ENCODE data around the gene TMEM108. TPM values are rescaled to one million over a fixed set of nuclear protein-coding genes. Genes with fewer than 3 reads are reported as not detected.

The TMEM108 gene
- total RNA-seq, 1 experiment from 2014 or later, result not detected

DNA sequence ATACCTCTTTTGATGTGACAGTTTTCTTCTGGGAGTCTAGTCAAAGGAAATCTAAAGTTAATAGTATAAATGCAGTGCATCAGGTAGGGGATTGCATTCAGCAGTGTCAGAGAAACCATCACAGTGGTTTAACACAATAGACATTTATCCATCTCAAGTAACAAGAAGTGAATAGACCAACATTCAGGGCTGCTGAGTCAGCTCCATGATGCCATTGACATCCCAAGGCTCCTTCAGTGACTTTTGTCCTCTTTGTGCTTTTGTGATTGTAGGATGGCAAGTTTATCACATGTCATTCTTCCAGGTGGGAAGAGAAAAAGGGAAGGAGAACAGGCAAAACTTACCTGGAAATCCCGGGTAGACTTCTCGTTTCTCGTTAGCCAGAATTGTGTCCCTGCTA is 158.3 kb downstream of the TMEM108 start:
- Mint-ChIP-seq H3K36me3 (ENCODE audit: insufficient read depth, unreplicated experiment) (no peaks in the 10 kb centered on the region), H3K27me3 (ENCODE audit: insufficient read depth, unreplicated experiment) (no peaks in the 10 kb centered on the region), H3K4me3 (ENCODE audit: unreplicated experiment) (no peak overlapping the region), H3K4me1 (ENCODE audit: low read depth, unreplicated experiment) (peaks cover 13% of the 10 kb centered on the region), H3K27ac (ENCODE audit: unreplicated experiment) (no peak overlapping the region), H3K9me3 (ENCODE audit: unreplicated experiment) (peaks cover 12% of the 10 kb centered on the region)
- TF ChIP-seq, protein P1, sequence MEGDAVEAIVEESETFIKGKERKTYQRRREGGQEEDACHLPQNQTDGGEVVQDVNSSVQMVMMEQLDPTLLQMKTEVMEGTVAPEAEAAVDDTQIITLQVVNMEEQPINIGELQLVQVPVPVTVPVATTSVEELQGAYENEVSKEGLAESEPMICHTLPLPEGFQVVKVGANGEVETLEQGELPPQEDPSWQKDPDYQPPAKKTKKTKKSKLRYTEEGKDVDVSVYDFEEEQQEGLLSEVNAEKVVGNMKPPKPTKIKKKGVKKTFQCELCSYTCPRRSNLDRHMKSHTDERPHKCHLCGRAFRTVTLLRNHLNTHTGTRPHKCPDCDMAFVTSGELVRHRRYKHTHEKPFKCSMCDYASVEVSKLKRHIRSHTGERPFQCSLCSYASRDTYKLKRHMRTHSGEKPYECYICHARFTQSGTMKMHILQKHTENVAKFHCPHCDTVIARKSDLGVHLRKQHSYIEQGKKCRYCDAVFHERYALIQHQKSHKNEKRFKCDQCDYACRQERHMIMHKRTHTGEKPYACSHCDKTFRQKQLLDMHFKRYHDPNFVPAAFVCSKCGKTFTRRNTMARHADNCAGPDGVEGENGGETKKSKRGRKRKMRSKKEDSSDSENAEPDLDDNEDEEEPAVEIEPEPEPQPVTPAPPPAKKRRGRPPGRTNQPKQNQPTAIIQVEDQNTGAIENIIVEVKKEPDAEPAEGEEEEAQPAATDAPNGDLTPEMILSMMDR (IDR thresholded peaks at IDR 0.05; ENCODE audit: insufficient read depth in 1 of 2, low read depth in 1 of 2, low read length in 1 of 2, severe bottlenecking in 1 of 2, unreplicated experiment in 1 of 2), result no peak
- Histone ChIP-seq H3K4me1 (peaks cover 15% of the 10 kb centered on the region), H3K9me3 (no peaks in the 10 kb centered on the region), H3K27me3 (replicated peaks; ENCODE audit: control insufficient read depth, insufficient read depth, low read length) (no peaks in the 10 kb centered on the region), H3K36me3 (ENCODE audit: control insufficient read depth, insufficient read depth, low read length) (no peaks in the 10 kb centered on the region), H3K4me3 (ENCODE audit: low read depth, low read length) (no peak overlapping the region)
- no peak for DNase-seq
- ChIA-PET CTCF (no interaction called here), POLR2A (no interaction called here)
- BruUV-seq (replicated peaks), result no TSS peak
- intact Hi-C loops (cut with micrococcal nuclease; ENCODE audit: unreplicated experiment), result no loop called here

DNA sequence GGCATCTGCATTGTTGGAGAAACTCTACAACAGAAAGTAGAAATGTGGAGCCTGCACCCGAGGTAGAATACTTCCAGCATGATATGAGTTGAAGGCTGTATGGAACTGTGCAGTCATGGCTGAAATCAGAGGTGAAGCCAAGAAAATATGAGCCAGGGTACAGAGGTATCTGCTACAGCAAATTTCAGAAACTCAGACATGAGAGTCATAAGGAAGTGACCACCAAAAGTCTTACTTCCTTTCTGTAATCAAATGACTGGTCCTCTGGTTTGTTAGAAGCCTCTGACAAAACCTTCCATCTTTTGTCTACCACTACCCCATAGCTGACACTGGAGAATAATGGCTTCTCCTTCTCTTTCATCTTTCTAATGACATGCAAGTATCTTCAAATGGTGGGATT is 159.4 kb downstream of the TMEM108 start:
- no peak overlapping the region for H3K4me3 ChIP-seq (ENCODE audit: low read depth, low read length)
- no peaks in the 10 kb centered on the region for H3K36me3 ChIP-seq (ENCODE audit: control insufficient read depth, insufficient read depth, low read length)
- intact Hi-C loops (cut with micrococcal nuclease; ENCODE audit: unreplicated experiment), result no loop called here
- no peaks in the 10 kb centered on the region for H3K9me3 ChIP-seq
- no TSS peak for BruUV-seq (replicated peaks)
- DNase-seq, result no peak
- Mint-ChIP-seq H3K36me3 (ENCODE audit: insufficient read depth, unreplicated experiment) (no peaks in the 10 kb centered on the region), H3K9me3 (ENCODE audit: unreplicated experiment) (peaks cover 3% of the 10 kb centered on the region), H3K4me1 (ENCODE audit: low read depth, unreplicated experiment) (peaks cover 6% of the 10 kb centered on the region), H3K27me3 (ENCODE audit: insufficient read depth, unreplicated experiment) (no peaks in the 10 kb centered on the region), H3K27ac (ENCODE audit: unreplicated experiment) (no peak overlapping the region), H3K4me3 (ENCODE audit: unreplicated experiment) (no peak overlapping the region)
- ChIA-PET CTCF (no interaction called here), POLR2A (no interaction called here)
- no peaks in the 10 kb centered on the region for H3K27me3 ChIP-seq (replicated peaks; ENCODE audit: control insufficient read depth, insufficient read depth, low read length)
- TF ChIP-seq, protein P1 (IDR thresholded peaks at IDR 0.05; ENCODE audit: insufficient read depth in 1 of 2, low read depth in 1 of 2, low read length in 1 of 2, severe bottlenecking in 1 of 2, unreplicated experiment in 1 of 2), result no peak
- peaks cover 10% of the 10 kb centered on the region for H3K4me1 ChIP-seq

DNA sequence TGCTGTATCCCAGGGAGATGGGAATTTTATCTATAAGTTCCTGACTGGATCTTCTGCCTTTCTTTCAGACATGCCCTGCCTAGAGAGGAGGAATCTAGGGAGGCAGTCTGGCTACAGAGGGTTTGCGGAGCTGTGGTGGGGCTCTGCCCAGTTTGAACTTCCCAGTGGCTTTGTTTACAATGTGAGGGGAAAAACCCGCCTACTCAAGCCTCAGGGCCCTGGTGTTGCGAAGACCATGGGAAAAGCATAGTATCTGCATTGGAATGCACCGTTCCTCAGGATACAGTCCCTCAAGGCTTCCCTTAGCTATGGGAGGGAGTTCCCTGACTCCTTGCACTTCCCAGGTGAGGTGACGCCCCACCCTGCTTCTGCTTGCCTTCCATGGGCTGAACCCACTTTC is 168.7 kb downstream of the TMEM108 start:
- CTCF ChIA-PET, result no interaction called here
- no peaks in the 10 kb centered on the region for H3K9me3 ChIP-seq
- peaks cover 16% of the 10 kb centered on the region for H3K27me3 Mint-ChIP-seq (ENCODE audit: insufficient read depth, unreplicated experiment)
- no peaks in the 10 kb centered on the region for H3K36me3 ChIP-seq (ENCODE audit: control insufficient read depth, insufficient read depth, low read length)
- TF ChIP-seq, protein P1 (IDR thresholded peaks at IDR 0.05; ENCODE audit: insufficient read depth in 1 of 2, low read depth in 1 of 2, low read length in 1 of 2, severe bottlenecking in 1 of 2, unreplicated experiment in 1 of 2), result no peak
- H3K4me3 ChIP-seq (ENCODE audit: low read depth, low read length), result no peak overlapping the region
- no peak for DNase-seq
- H3K4me1 Mint-ChIP-seq (ENCODE audit: low read depth, unreplicated experiment), result no peaks in the 10 kb centered on the region
- no peaks in the 10 kb centered on the region for H3K9me3 Mint-ChIP-seq (ENCODE audit: unreplicated experiment)
- H3K4me1 ChIP-seq, result no peaks in the 10 kb centered on the region
- no peaks in the 10 kb centered on the region for H3K27me3 ChIP-seq (replicated peaks; ENCODE audit: control insufficient read depth, insufficient read depth, low read length)
- H3K4me3 Mint-ChIP-seq (ENCODE audit: unreplicated experiment), result no peak overlapping the region
- POLR2A ChIA-PET, result no interaction called here
- H3K36me3 Mint-ChIP-seq (ENCODE audit: insufficient read depth, unreplicated experiment), result no peaks in the 10 kb centered on the region
- no TSS peak for BruUV-seq (replicated peaks)
- intact Hi-C loops (cut with micrococcal nuclease; ENCODE audit: unreplicated experiment), result no loop called here
- no peak overlapping the region for H3K27ac Mint-ChIP-seq (ENCODE audit: unreplicated experiment)

Data from Caco-2 (cell line).